Measurements from ENCODE around the gene TGFBR3L. TPM values are rescaled to one million over a fixed set of nuclear protein-coding genes. Genes with fewer than 3 reads are reported as not detected.

Gene TGFBR3L
- total RNA-seq, 1 experiment from 2014 or later = 0.94 TPM

DNA sequence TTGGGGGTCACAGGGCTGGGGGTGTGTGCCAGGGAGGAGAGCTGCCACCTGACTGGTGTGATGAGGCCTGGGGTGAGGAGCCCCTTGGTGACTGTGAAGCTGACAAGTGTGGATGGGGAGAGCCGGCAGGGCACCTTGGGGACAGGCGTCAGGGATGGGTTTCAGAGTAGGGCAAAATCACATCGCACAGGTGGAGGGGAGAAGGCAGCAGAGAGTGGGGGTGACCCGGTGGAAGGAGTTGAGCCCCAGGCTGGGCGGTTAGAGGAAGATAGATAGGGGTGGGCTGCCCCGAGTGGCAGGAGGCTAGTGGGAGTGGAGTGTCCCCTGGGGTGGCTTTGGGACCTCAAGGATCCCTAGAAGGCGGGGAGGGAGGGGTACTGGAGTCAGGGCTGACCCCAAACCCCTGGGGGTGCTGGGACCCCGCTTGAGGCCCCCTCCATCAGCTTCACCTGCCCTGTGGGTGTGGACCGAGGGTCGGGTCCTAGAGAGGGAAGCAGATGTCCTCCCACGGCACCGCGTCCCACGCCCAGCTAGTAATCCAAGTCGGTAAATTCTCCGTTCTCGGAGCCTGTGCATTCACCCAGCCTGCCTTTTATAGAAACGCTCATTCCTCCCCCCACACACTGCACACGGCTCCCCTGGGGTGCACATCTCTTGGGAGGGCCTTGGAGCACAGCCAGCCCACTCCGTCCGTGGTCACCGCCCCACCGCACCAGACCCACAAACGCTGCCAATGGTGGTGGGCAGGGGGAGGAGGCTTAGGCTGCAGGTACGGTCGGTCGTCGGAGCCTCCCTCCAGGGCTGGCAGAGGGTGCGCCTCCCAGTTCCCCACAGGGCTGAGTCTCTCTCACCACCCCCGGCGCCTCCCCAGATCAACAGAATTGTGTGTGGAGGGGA lies 8.9 kb downstream of the TGFBR3L start:
- Mint-ChIP-seq H3K4me3 (ENCODE audit: low read depth, unreplicated experiment) (peak overlapping the region; percentile 5), H3K27me3 (ENCODE audit: unreplicated experiment) (no peaks in the 10 kb centered on the region), H3K36me3 (ENCODE audit: insufficient read depth, unreplicated experiment) (peaks cover 47% of the 10 kb centered on the region), H3K4me1 (ENCODE audit: low read depth, unreplicated experiment) (peaks cover 9% of the 10 kb centered on the region), H3K9me3 (ENCODE audit: low read depth, unreplicated experiment) (no peaks in the 10 kb centered on the region), H3K27ac (ENCODE audit: unreplicated experiment) (no peak overlapping the region)
- TF ChIP-seq, protein P1, sequence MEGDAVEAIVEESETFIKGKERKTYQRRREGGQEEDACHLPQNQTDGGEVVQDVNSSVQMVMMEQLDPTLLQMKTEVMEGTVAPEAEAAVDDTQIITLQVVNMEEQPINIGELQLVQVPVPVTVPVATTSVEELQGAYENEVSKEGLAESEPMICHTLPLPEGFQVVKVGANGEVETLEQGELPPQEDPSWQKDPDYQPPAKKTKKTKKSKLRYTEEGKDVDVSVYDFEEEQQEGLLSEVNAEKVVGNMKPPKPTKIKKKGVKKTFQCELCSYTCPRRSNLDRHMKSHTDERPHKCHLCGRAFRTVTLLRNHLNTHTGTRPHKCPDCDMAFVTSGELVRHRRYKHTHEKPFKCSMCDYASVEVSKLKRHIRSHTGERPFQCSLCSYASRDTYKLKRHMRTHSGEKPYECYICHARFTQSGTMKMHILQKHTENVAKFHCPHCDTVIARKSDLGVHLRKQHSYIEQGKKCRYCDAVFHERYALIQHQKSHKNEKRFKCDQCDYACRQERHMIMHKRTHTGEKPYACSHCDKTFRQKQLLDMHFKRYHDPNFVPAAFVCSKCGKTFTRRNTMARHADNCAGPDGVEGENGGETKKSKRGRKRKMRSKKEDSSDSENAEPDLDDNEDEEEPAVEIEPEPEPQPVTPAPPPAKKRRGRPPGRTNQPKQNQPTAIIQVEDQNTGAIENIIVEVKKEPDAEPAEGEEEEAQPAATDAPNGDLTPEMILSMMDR (IDR thresholded peaks at IDR 0.05; ENCODE audit: unreplicated experiment) = no peak
- CTCF ChIA-PET = interaction anchor here (0.7 kb wide), 1 partner anchor 591 kb away, joined by 4 read pairs; no protein-coding TSS in a partner anchor
- no TSS peak for BruUV-seq (replicated peaks)
- intact Hi-C loops (cut with micrococcal nuclease; ENCODE audit: unreplicated experiment) = no loop called here
- no peak for DNase-seq

DNA sequence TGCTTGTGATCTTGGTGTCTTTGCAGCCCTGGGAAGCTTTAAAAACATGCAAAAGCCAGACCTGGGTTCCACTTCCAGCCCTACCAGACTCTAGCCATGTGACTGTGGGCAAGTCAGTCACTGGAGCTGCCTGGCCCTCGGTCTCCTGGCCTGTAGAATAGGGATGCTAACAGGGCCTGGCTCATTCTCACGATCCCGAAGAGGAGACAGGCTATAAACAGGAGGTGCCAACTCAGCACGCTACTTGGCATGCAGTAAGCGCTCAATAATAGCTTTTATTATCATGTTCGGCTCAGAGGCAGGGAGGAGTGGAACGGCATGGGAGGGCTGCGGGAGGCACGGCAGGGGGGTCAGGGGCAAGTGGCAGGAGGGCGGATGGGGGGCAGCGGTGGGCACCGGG lies 9.6 kb downstream of the TGFBR3L start:
- no peak overlapping the region for H3K27ac Mint-ChIP-seq (ENCODE audit: unreplicated experiment)
- BruUV-seq (replicated peaks) = no TSS peak
- CTCF ChIA-PET = interaction anchor here (0.7 kb wide), 1 partner anchor 591 kb away, joined by 4 read pairs; no protein-coding TSS in a partner anchor
- no peak for DNase-seq
- H3K4me3 Mint-ChIP-seq (ENCODE audit: low read depth, unreplicated experiment) = no peak overlapping the region
- H3K27me3 Mint-ChIP-seq (ENCODE audit: unreplicated experiment) = no peaks in the 10 kb centered on the region
- H3K9me3 Mint-ChIP-seq (ENCODE audit: low read depth, unreplicated experiment) = no peaks in the 10 kb centered on the region
- intact Hi-C loops (cut with micrococcal nuclease; ENCODE audit: unreplicated experiment) = no loop called here
- peaks cover 51% of the 10 kb centered on the region for H3K36me3 Mint-ChIP-seq (ENCODE audit: insufficient read depth, unreplicated experiment)
- TF ChIP-seq, protein P1 (IDR thresholded peaks at IDR 0.05; ENCODE audit: unreplicated experiment) = no peak
- H3K4me1 Mint-ChIP-seq (ENCODE audit: low read depth, unreplicated experiment) = peaks cover 16% of the 10 kb centered on the region

DNA sequence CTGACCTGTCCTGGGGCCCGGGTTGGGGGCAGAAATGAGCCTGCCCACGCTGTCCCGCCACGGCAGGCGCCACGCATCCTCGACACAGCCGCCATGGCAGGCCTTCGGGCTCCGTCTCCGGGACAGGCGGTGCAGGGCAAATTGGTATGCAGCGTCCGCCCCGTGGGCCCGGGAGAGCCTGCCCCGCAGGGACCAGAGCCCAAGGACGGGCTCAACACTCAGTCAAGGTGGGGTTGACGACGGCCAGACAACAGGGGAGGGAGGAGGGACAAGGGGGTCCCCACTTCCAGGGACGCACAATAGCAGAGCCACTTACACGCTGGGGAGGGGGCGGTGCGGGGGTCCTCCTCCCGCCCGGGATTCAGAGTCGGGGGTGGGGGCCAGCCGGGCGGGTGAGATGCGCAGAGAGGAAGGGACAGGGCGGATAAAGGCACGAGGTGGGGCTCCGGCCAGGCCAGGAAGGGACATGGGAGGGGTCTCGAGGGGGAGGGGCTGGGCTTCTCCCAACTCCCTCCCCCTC lies 10.1 kb downstream of the TGFBR3L start:
- Mint-ChIP-seq H3K27me3 (ENCODE audit: unreplicated experiment) (no peaks in the 10 kb centered on the region), H3K27ac (ENCODE audit: unreplicated experiment) (peak overlapping the region; percentile 61), H3K4me3 (ENCODE audit: low read depth, unreplicated experiment) (peak overlapping the region; percentile 66), H3K36me3 (ENCODE audit: insufficient read depth, unreplicated experiment) (peaks cover 50% of the 10 kb centered on the region), H3K4me1 (ENCODE audit: low read depth, unreplicated experiment) (peaks cover 11% of the 10 kb centered on the region), H3K9me3 (ENCODE audit: low read depth, unreplicated experiment) (no peaks in the 10 kb centered on the region)
- TSS peak; percentile 37 for BruUV-seq (replicated peaks)
- TF ChIP-seq, protein P1 (IDR thresholded peaks at IDR 0.05; ENCODE audit: unreplicated experiment) = no peak
- intact Hi-C loops (cut with micrococcal nuclease; ENCODE audit: unreplicated experiment) = no loop called here
- CTCF ChIA-PET = interaction anchor here (0.7 kb wide), 1 partner anchor 590 kb away, joined by 4 read pairs; no protein-coding TSS in a partner anchor
- no peak for DNase-seq

DNA sequence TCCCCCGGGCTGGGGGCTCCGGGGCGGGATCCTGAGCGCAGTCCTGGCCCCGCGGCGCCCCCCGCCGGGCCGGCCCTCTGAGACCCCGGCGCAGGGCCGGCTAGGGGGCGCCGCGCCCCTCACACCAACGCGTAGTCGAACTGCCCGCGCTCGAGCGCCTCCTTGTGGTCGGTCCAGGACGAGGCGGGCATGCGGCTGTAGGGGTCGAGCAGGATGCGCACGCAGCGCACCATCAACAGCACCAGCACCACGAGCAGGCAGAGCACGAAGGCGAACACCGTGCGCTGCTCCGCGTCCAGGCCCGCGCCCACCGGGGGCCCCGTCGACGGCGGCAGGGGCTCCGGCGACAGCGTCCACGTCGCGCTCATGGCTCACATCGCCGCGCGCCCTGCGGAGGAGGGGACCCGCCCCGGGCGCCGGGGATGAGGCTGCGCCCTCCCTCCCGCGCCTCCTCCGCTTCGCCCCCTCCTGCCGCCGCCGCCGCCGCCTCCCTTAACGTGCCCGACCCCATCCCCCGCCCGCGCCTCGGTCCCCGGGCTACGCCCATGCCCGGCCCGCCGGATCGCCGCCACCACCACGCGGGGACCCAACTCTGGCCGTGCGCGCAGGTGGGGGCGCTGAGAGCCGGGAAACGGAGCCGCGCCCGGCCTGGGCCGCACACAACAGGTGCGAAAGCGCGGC lies 10.7 kb downstream of the TGFBR3L start:
- no TSS peak for BruUV-seq (replicated peaks)
- H3K4me3 Mint-ChIP-seq (ENCODE audit: low read depth, unreplicated experiment) = peak overlapping the region; percentile 66
- peaks cover 48% of the 10 kb centered on the region for H3K36me3 Mint-ChIP-seq (ENCODE audit: insufficient read depth, unreplicated experiment)
- peaks cover 8% of the 10 kb centered on the region for H3K4me1 Mint-ChIP-seq (ENCODE audit: low read depth, unreplicated experiment)
- H3K9me3 Mint-ChIP-seq (ENCODE audit: low read depth, unreplicated experiment) = no peaks in the 10 kb centered on the region
- H3K27me3 Mint-ChIP-seq (ENCODE audit: unreplicated experiment) = no peaks in the 10 kb centered on the region
- CTCF ChIA-PET = no interaction called here
- DNase-seq = peak; percentile 68
- H3K27ac Mint-ChIP-seq (ENCODE audit: unreplicated experiment) = peak overlapping the region; percentile 61
- TF ChIP-seq, protein P1 (IDR thresholded peaks at IDR 0.05; ENCODE audit: unreplicated experiment) = peak; percentile 53
- intact Hi-C loops (cut with micrococcal nuclease; ENCODE audit: unreplicated experiment) = no loop called here

All from Calu3 (cell line).